A549 (cell line): ENCODE measurements around the gene SLC25A13. TPM values are rescaled to one million over a fixed set of nuclear protein-coding genes. Genes with fewer than 3 reads are reported as not detected.

Experiments used
- ATAC-seq, 2 experiments: fragments of 200-7000 bp in 1 of 2; fragments of >200 bp in 1 of 2; cut with Nextera tagmentation in 1 of 2; cut with Tn5 transposase in 1 of 2; 3 replicates each; pipeline versions ENCODE4 v1.8.0 to v1.9.1; 2018 to 2020; ENCODE audit warnings: mild to moderate bottlenecking in 1 of 2, moderate library complexity in 1 of 2
- CTCF ChIA-PET: fragments of 300-600 bp; sonication (Branson Sonifier 250); formaldehyde crosslinking; extraction: SDS; loops from one replicate; lab custom pipeline; 2021; ENCODE audit warnings: antibody characterized with exemption, inconsistent platforms; lab: Yijun Ruan, JAX
- POLR2A ChIA-PET: fragments of 350-600 bp; formaldehyde crosslinking; extraction: SDS; loops from one replicate; lab custom pipeline; 2021; ENCODE audit warnings: antibody characterized with exemption, inconsistent platforms; lab: Yijun Ruan, JAX
- DNase-seq, 2 experiments: peaks; one replicate each; pipeline versions ENCODE4 v3.0.0 to v3.0.0-alpha.2; 2011 to 2016; ENCODE audit warnings: low read depth in 1 of 2, low spot score in 1 of 2
- FAIRE-seq: peaks from 2 replicates; lab custom pipeline; 2011; peaks lifted over from hg19 to GRCh38; lab: Jason Lieb, UNC
- H3K27ac ChIP-seq, 2 experiments: fragments of >200 bp; sonication (Bioruptor Twin); formaldehyde crosslinking; 3 replicates each; pipeline ENCODE4 v1.5.1; 2016 to 2017
- H3K4me1 ChIP-seq: fragments of >200 bp; sonication (Bioruptor Twin); formaldehyde crosslinking; 3 replicates; pipeline ENCODE4 v1.6.1; 2016
- H3K4me2 ChIP-seq: fragments of >200 bp; sonication (Bioruptor Twin); formaldehyde crosslinking; 3 replicates; pipeline ENCODE4 v1.6.1; 2016
- H3K4me3 ChIP-seq: fragments of >200 bp; sonication (Bioruptor Twin); formaldehyde crosslinking; 3 replicates; pipeline ENCODE4 v1.5.1; 2016
- H3K9me3 ChIP-seq: fragments of >200 bp; sonication (Bioruptor Twin); formaldehyde crosslinking; 3 replicates; pipeline ENCODE4 v1.6.1; 2016
- ATOH8 ChIP-seq: fragments of 250-450 bp; sonication (Bioruptor Pico); IDR thresholded peaks from 2 replicates; pipeline ENCODE4 v1.5.0; 2020; ENCODE audit warnings: low read depth, mild to moderate bottlenecking, moderate library complexity
- BHLHE40 ChIP-seq: IDR thresholded peaks from 2 replicates; pipeline ENCODE4 v1.6.1; 2012; ENCODE audit warnings: low read depth, low read length, inconsistent platforms
- CBX2 ChIP-seq: fragments of 200-600 bp; sonication (generic); IDR thresholded peaks from 2 replicates; pipeline ENCODE4 v1.6.1; 2016; ENCODE audit warnings: low read depth, mild to moderate bottlenecking, borderline replicate concordance
- CBX8 ChIP-seq: fragments of 200-600 bp; sonication (generic); IDR thresholded peaks from 2 replicates; pipeline ENCODE4 v1.6.1; 2016
- CEBPB ChIP-seq, 2 experiments: fragments of >200 bp in 1 of 2; sonication (Bioruptor Twin) in 1 of 2; formaldehyde crosslinking in 1 of 2; IDR thresholded peaks; 2 replicates each; pipeline ENCODE4 v1.6.1; 2012 to 2016
- CHD2 ChIP-seq: fragments of 150-350 bp; IDR thresholded peaks from 2 replicates; pipeline ENCODE4 v1.6.1; 2014; ENCODE audit warnings: low read length; ENCODE audit not compliant: partially characterized antibody
- ESRRA ChIP-seq: fragments of 150-350 bp; IDR thresholded peaks from 2 replicates; pipeline ENCODE4 v1.6.1; 2014; ENCODE audit warnings: mild to moderate bottlenecking, low read length, borderline replicate concordance
- FOSB ChIP-seq: fragments of 250-450 bp; sonication (Bioruptor Pico); IDR thresholded peaks from 2 replicates; pipeline ENCODE4 v1.5.0; 2020; ENCODE audit warnings: mild to moderate bottlenecking, moderate library complexity
- FOSL2 ChIP-seq, 2 experiments: fragments of 450-650 bp in 1 of 2; fragments of >200 bp in 1 of 2; sonication (Bioruptor Twin) in 1 of 2; formaldehyde crosslinking; IDR thresholded peaks; 2 replicates each; pipeline versions ENCODE4 v1.5.0 to v1.6.1; 2016 to 2020; ENCODE audit warnings: mild to moderate bottlenecking in 1 of 2, moderate library complexity in 1 of 2
- FOXS1 ChIP-seq: fragments of 250-450 bp; sonication (Bioruptor Pico); IDR thresholded peaks from 2 replicates; pipeline ENCODE4 v1.5.0; 2020; ENCODE audit warnings: mild to moderate bottlenecking, moderate library complexity
- HES2 ChIP-seq: fragments of >200 bp; sonication (Bioruptor Twin); formaldehyde crosslinking; IDR thresholded peaks from 2 replicates; pipeline ENCODE4 v1.6.1; 2016
- HEYL ChIP-seq: fragments of 250-450 bp; sonication (Bioruptor Pico); IDR thresholded peaks from 2 replicates; pipeline ENCODE4 v1.8.0; 2021; ENCODE audit warnings: mild to moderate bottlenecking, moderate library complexity
- HMGXB4 ChIP-seq: fragments of 250-450 bp; sonication (Bioruptor Pico); IDR thresholded peaks from 2 replicates; pipeline ENCODE4 v1.5.0; 2021; ENCODE audit warnings: mild to moderate bottlenecking, moderate library complexity, borderline replicate concordance
- HOXA7 ChIP-seq: fragments of 250-450 bp; sonication (Bioruptor Pico); IDR thresholded peaks from 2 replicates; pipeline ENCODE4 v1.5.0; 2020; ENCODE audit warnings: mild to moderate bottlenecking, moderate library complexity
- HOXB13 ChIP-seq: fragments of 250-450 bp; sonication (Bioruptor Pico); IDR thresholded peaks from 2 replicates; pipeline ENCODE4 v1.5.0; 2020; ENCODE audit warnings: low read depth, mild to moderate bottlenecking, moderate library complexity
- KDM5A ChIP-seq: fragments of 200-600 bp; sonication (generic); IDR thresholded peaks from 2 replicates; pipeline ENCODE4 v1.6.1; 2016; ENCODE audit warnings: antibody characterized with exemption, mild to moderate bottlenecking
- MAFK ChIP-seq: fragments of 450-650 bp; IDR thresholded peaks from 2 replicates; pipeline ENCODE4 v1.6.1; 2014; ENCODE audit not compliant: partially characterized antibody
- MYC ChIP-seq: IDR thresholded peaks from 2 replicates; pipeline ENCODE4 v1.6.1; 2012; ENCODE audit warnings: mild to moderate bottlenecking, inconsistent platforms, low read length, improper control_type of control experiment, borderline replicate concordance
- NFE2L2 ChIP-seq: fragments of 150-350 bp; conservative IDR thresholded peaks from 2 replicates; pipeline ENCODE4 v1.6.1; 2014; ENCODE audit warnings: low read length
- NPAS2 ChIP-seq: fragments of 250-450 bp; sonication (Bioruptor Pico); IDR thresholded peaks from 2 replicates; pipeline ENCODE4 v1.8.0; 2022; ENCODE audit warnings: mild to moderate bottlenecking, moderate library complexity, borderline replicate concordance
- PHF8 ChIP-seq: fragments of 200-600 bp; sonication (generic); IDR thresholded peaks from 2 replicates; pipeline ENCODE4 v1.6.1; 2016; ENCODE audit warnings: low read depth, mild to moderate bottlenecking, antibody characterized with exemption, moderate library complexity, borderline replicate concordance
- POLR2A ChIP-seq: IDR thresholded peaks from 2 replicates; pipeline ENCODE4 v1.6.1; 2012; ENCODE audit warnings: mild to moderate bottlenecking, low read length
- RCOR1 ChIP-seq: fragments of 150-350 bp; IDR thresholded peaks from 2 replicates; pipeline ENCODE4 v1.6.1; 2014; ENCODE audit warnings: antibody characterized with exemption, low read length, low read depth
- REST ChIP-seq: fragments of 200-600 bp; sonication (generic); IDR thresholded peaks from 2 replicates; pipeline ENCODE4 v1.6.1; 2016; ENCODE audit warnings: antibody characterized with exemption, mild to moderate bottlenecking, moderate library complexity
- RFX5 ChIP-seq: fragments of 450-650 bp; IDR thresholded peaks from 2 replicates; pipeline ENCODE4 v1.7.1; 2014; ENCODE audit warnings: antibody characterized with exemption, mild to moderate bottlenecking, moderate library complexity
- SMC3 ChIP-seq: fragments of >200 bp; sonication (Bioruptor Twin); formaldehyde crosslinking; IDR thresholded peaks from 3 replicates; pipeline ENCODE4 v1.6.1; 2018; ENCODE audit warnings: inconsistent platforms
- SREBF2 ChIP-seq: fragments of 450-650 bp; IDR thresholded peaks from 2 replicates; pipeline ENCODE4 v1.6.1; 2014; ENCODE audit warnings: mild to moderate bottlenecking, moderate library complexity
- TFCP2L1 ChIP-seq: fragments of 250-450 bp; sonication (Bioruptor Pico); IDR thresholded peaks from 2 replicates; pipeline ENCODE4 v1.5.0; 2021; ENCODE audit warnings: mild to moderate bottlenecking
- ZC3H11A ChIP-seq: fragments of 450-650 bp; IDR thresholded peaks from 2 replicates; pipeline ENCODE4 v1.6.1; 2014; ENCODE audit warnings: antibody characterized with exemption, mild to moderate bottlenecking
- ZNF302 ChIP-seq: fragments of 250-450 bp; sonication (Bioruptor Pico); IDR thresholded peaks from 2 replicates; pipeline ENCODE4 v1.9.0; 2021; ENCODE audit warnings: inconsistent platforms, mild to moderate bottlenecking, moderate library complexity
- ZSCAN20 ChIP-seq: fragments of 250-450 bp; sonication (Bioruptor Pico); IDR thresholded peaks from 2 replicates; pipeline ENCODE4 v1.8.0; 2022; ENCODE audit warnings: mild to moderate bottlenecking, moderate library complexity
- WGBS: methylation state at CpG from one replicate; pipeline ENCODE4 v1.1.6; 2017; ENCODE audit errors: missing lambda C conversion rate; 5-methylcytosine and 5-hydroxymethylcytosine counted together
- polyA plus RNA-seq, 4 experiments: library from polyadenylated mRNA; depleted of rRNA in 3 of 4; stranded (reverse); fragments of >200 nt; fragmentation: RNase III in 1 of 4; extraction: RNeasy Plus Mini Kit Qiagen cat#74134 plus additional on column Dnase treatment in 1 of 4; gene quantifications; 2 replicates in 3 of 4; 3 replicates in 1 of 4; pipeline ENCODE4 v1.2.3, GENCODE V29; 2011 to 2017

The SLC25A13 gene
- polyA plus RNA-seq, 2 of the 4 experiments (the other 2 are of a cell fraction): 32.7 to 51.0 TPM

- no peak for ATAC-seq
- Histone ChIP-seq H3K4me3 (no peak overlapping the region), H3K4me1 (peaks cover 17% of the 10 kb centered on the region), H3K9me3 (peaks cover 7% of the 10 kb centered on the region; the same call in 2 of the 3 replicates), H3K4me2 (no peak overlapping the region), H3K27ac (no peak overlapping the region)
- FAIRE-seq: no peak
- DNase-seq: no peak
- ChIA-PET CTCF (no interaction called here), POLR2A (no interaction called here)
- 92% methylated on average over 3 of the region's 3 CpGs for WGBS
- TF ChIP-seq REST (no peak), ZNF302 (CRISPR knock-in tag) (no peak), RFX5 (no peak), CBX2 (no peak), TFCP2L1 (no peak), KDM5A (no peak), FOSB (CRISPR knock-in tag) (no peak), POLR2A (no peak), FOSL2 (IDR thresholded peaks at IDR 0.05) (no peak), FOSL2 (CRISPR knock-in tag; IDR thresholded peaks at IDR 0.05) (no peak), RCOR1 (no peak), MYC (no peak), CEBPB (IDR thresholded peaks at IDR 0.05) (no peak), ATOH8 (CRISPR knock-in tag) (no peak), HMGXB4 (no peak), FOXS1 (CRISPR knock-in tag) (no peak), NFE2L2 (no peak), HOXA7 (CRISPR knock-in tag) (no peak), CHD2 (no peak)
Measured at GRCh38 chr7:96304573-96304972, 17.3 kb downstream of the SLC25A13 start.

GRCh38 chr7:96303686-96304443 lies 18.0 kb downstream of the SLC25A13 start:
- ATAC-seq (no peak), DNase-seq (no peak), FAIRE-seq (no peak)
- Histone ChIP-seq H3K4me2 (peak overlapping the region; percentile 27; the same call in 1 of the 3 replicates), H3K4me3 (no peak overlapping the region), H3K4me1 (peaks cover 17% of the 10 kb centered on the region), H3K9me3 (peaks cover 7% of the 10 kb centered on the region; the same call in 2 of the 3 replicates), H3K27ac (no peak overlapping the region)
- TF ChIP-seq CHD2: no peak
- no peak for TF ChIP-seq CBX2
- no peak for TF ChIP-seq FOSB (CRISPR knock-in tag)
- TF ChIP-seq MYC: no peak
- TF ChIP-seq ESRRA: no peak
- TF ChIP-seq HEYL: no peak
- no peak for TF ChIP-seq SMC3
- no peak for TF ChIP-seq PHF8
- TF ChIP-seq ZC3H11A: no peak
- TF ChIP-seq BHLHE40: no peak
- no peak for TF ChIP-seq HOXB13 (CRISPR knock-in tag)
- no peak for TF ChIP-seq HES2
- no peak for TF ChIP-seq SREBF2
- no peak for TF ChIP-seq NPAS2 (CRISPR knock-in tag)
- TF ChIP-seq CBX8: no peak
- TF ChIP-seq MAFK: no peak
- TF ChIP-seq RFX5: no peak
- no peak for TF ChIP-seq ZSCAN20 (CRISPR knock-in tag)
- POLR2A ChIA-PET: no interaction called here
- CTCF ChIA-PET: no interaction called here
- 82% methylated on average over 5 of the region's 5 CpGs for WGBS
